ENCODE results near the gene MYO1D.

DNA sequence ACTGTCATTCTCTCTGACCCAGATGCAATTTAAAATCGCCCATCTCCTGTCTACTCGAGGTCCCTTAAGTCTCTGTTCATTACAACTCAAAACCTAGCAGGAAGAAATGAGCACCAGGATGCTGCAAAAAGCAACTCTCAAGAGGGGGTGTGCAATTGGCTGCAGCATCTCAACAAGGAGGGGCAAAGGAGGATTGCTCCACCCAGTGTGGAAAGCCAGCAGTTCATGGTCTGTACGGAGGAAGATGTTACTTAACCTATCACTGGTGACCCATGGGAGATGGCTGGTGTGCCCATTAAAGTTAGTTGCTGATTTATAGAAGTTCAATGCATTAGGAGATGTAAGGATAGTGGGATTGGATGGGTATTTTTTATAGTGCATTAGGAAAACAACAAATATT is 242.8 kb downstream of the MYO1D start:
- TF ChIP-seq ATF1 (CRISPR knock-in tag; IDR thresholded peaks at IDR 0.05): no peak
- TF ChIP-seq, protein P1, sequence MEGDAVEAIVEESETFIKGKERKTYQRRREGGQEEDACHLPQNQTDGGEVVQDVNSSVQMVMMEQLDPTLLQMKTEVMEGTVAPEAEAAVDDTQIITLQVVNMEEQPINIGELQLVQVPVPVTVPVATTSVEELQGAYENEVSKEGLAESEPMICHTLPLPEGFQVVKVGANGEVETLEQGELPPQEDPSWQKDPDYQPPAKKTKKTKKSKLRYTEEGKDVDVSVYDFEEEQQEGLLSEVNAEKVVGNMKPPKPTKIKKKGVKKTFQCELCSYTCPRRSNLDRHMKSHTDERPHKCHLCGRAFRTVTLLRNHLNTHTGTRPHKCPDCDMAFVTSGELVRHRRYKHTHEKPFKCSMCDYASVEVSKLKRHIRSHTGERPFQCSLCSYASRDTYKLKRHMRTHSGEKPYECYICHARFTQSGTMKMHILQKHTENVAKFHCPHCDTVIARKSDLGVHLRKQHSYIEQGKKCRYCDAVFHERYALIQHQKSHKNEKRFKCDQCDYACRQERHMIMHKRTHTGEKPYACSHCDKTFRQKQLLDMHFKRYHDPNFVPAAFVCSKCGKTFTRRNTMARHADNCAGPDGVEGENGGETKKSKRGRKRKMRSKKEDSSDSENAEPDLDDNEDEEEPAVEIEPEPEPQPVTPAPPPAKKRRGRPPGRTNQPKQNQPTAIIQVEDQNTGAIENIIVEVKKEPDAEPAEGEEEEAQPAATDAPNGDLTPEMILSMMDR (IDR thresholded peaks at IDR 0.05): no peak
- TF ChIP-seq MAX (CRISPR knock-in tag; IDR thresholded peaks at IDR 0.05): no peak
